MCF 10A (cell line): ENCODE measurements around the gene RACK1. TPM values are rescaled to one million over a fixed set of nuclear protein-coding genes. Genes with fewer than 3 reads are reported as not detected.
A peak's percentile ranks its signal among the peaks of the same experiment; 100 is the strongest.

Experiments
- BruUV-seq: library from RNA; stranded (reverse); fragments of 400-500 nt; replicated peaks from 2 replicates; lab custom pipeline; 2021; lab: Mats Ljungman, UMichigan
- CTCF ChIA-PET: fragments of 300-600 bp; sonication (Branson Sonifier 250); formaldehyde crosslinking; extraction: SDS; loops from one replicate; lab custom pipeline; 2021; ENCODE audit warnings: antibody characterized with exemption, inconsistent platforms; lab: Yijun Ruan, JAX
- POLR2A ChIA-PET: fragments of 300-600, 350-650 bp; sonication (Branson Sonifier 250); formaldehyde crosslinking; extraction: SDS; loops from one replicate; lab custom pipeline; 2020; ENCODE audit warnings: antibody characterized with exemption, inconsistent platforms; lab: Yijun Ruan, JAX
- DNase-seq: peaks from one replicate; pipeline ENCODE4 v3.0.0-alpha.2; 2018; ENCODE audit not compliant: unreplicated experiment
- H3K27ac Mint-ChIP-seq: one replicate; pipeline ENCODE4 v1.8.0; 2022; ENCODE audit warnings: mild to moderate bottlenecking, low read depth, mixed read lengths; ENCODE audit not compliant: unreplicated experiment
- H3K27me3 Mint-ChIP-seq: one replicate; pipeline ENCODE4 v1.8.0; 2022; ENCODE audit warnings: mixed read lengths; ENCODE audit not compliant: insufficient read depth, unreplicated experiment
- H3K36me3 Mint-ChIP-seq: one replicate; pipeline ENCODE4 v1.8.0; 2022; ENCODE audit warnings: mild to moderate bottlenecking, moderate library complexity, mixed read lengths; ENCODE audit not compliant: insufficient read depth, unreplicated experiment
- H3K4me1 Mint-ChIP-seq: one replicate; pipeline ENCODE4 v1.8.0; 2022; ENCODE audit warnings: mixed read lengths; ENCODE audit not compliant: insufficient read depth, unreplicated experiment
- H3K4me3 Mint-ChIP-seq: one replicate; pipeline ENCODE4 v1.8.0; 2022; ENCODE audit warnings: mild to moderate bottlenecking, moderate library complexity, mixed read lengths; ENCODE audit not compliant: unreplicated experiment
- H3K9me3 Mint-ChIP-seq: one replicate; pipeline ENCODE4 v1.8.0; 2022; ENCODE audit warnings: mixed read lengths; ENCODE audit not compliant: unreplicated experiment
- intact Hi-C: fragments of 100-400 bp; cut with micrococcal nuclease; formaldehyde crosslinking; loops from 2 replicates; pipeline ENCODE4 v1.14.1; 2022
- total RNA-seq: library from RNA; stranded (reverse); gene quantifications from 2 replicates; pipeline ENCODE4 v1.2.3, GENCODE V29; 2022
- TF ChIP-seq, protein P1 (sequence below): fragments of 200-600 bp; IDR thresholded peaks from one replicate; pipeline ENCODE4 v1.8.0; 2022; ENCODE audit warnings: antibody characterized with exemption, mild to moderate bottlenecking; ENCODE audit not compliant: unreplicated experiment

The RACK1 gene
- total RNA-seq, 1 experiment from 2014 or later: 4,050 TPM

DNA sequence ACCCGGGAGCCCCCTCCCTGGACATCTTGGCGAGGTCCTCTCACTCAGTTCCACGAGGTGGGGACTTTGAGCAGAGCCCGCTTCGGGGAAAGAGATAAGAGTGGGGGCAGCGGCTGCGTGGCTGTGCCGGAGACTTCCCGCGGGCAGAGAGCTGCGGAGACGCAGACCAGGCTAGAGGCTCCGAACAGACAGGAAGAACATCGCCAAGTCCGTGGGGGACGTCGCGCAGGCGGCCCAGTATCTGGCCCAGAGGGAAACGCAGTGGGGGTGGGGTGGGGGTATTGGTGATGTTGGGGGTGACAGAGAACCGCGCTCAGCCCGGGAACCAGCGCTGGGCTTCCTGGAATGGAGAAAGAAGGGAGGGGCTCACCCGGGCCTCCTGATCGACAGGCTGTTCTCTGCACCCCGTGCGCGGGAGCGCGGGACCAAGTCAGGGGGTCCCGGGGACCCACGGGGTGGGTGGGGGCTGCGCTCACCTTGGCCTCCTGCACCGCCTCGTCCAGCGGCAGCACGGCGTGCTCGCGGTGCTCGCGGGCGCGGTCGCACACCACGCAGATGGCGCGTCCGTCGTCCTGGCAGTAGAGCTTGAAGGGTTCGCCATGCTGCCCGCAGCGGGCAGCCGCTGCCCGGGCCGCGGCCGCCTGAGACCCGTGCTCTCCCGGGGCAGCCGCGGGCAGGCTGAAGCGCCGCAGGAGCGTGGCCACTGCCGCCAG, 39.4 kb downstream of the RACK1 start:
- Mint-ChIP-seq H3K9me3 (no peaks in the 10 kb centered on the region), H3K36me3 (peaks cover 34% of the 10 kb centered on the region), H3K27ac (peak overlapping the region; percentile 84), H3K4me3 (peak overlapping the region; percentile 84), H3K27me3 (no peaks in the 10 kb centered on the region), H3K4me1 (peaks cover 32% of the 10 kb centered on the region)
- no TSS peak for BruUV-seq
- TF ChIP-seq, protein P1, sequence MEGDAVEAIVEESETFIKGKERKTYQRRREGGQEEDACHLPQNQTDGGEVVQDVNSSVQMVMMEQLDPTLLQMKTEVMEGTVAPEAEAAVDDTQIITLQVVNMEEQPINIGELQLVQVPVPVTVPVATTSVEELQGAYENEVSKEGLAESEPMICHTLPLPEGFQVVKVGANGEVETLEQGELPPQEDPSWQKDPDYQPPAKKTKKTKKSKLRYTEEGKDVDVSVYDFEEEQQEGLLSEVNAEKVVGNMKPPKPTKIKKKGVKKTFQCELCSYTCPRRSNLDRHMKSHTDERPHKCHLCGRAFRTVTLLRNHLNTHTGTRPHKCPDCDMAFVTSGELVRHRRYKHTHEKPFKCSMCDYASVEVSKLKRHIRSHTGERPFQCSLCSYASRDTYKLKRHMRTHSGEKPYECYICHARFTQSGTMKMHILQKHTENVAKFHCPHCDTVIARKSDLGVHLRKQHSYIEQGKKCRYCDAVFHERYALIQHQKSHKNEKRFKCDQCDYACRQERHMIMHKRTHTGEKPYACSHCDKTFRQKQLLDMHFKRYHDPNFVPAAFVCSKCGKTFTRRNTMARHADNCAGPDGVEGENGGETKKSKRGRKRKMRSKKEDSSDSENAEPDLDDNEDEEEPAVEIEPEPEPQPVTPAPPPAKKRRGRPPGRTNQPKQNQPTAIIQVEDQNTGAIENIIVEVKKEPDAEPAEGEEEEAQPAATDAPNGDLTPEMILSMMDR: no peak
- ChIA-PET POLR2A (interaction anchor here (0.7 to 12.4 kb wide), 24 partner anchors 10 to 1796 kb away, joined by 3 to 432 read pairs (median 5); partner anchors contain the start of genes RACK1, TRIM41 and TRIM52), CTCF (interaction anchor here (1.1 to 6.7 kb wide), 3 partner anchors 13 to 29 kb away, joined by 3 to 67 read pairs (median 6); no protein-coding TSS in a partner anchor)
- intact Hi-C loops: no loop called here
- peak; percentile 68 for DNase-seq

DNA sequence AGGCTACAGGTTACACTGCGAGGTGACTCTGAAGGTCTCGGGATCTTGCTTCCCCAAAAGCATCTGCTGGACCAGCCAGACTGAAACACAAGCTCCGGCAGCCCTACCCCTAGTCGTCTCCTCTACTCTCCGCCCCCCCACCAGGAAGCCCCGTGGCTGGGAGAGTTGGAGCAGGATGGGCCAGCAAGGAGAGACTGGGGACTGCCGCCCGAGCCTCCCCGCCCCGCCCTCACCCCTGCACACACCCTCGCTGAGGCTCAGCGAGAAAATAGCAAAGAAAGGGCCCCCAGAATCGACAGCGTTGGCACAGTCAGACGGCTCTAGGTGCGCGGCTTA, 40.0 kb downstream of the RACK1 start:
- TF ChIP-seq, protein P1: no peak
- H3K36me3 Mint-ChIP-seq: peaks cover 34% of the 10 kb centered on the region
- H3K4me1 Mint-ChIP-seq: peaks cover 35% of the 10 kb centered on the region
- no TSS peak for BruUV-seq
- peak overlapping the region; percentile 84 for H3K27ac Mint-ChIP-seq
- intact Hi-C loops: no loop called here
- peak overlapping the region; percentile 84 for H3K4me3 Mint-ChIP-seq
- DNase-seq: peak; percentile 52
- H3K27me3 Mint-ChIP-seq: no peaks in the 10 kb centered on the region
- CTCF ChIA-PET: interaction anchor here (0.7 to 6.7 kb wide), 5 partner anchors 13 to 369 kb away, joined by 3 to 67 read pairs (median 5); partner anchors contain the start of gene TRIM41
- POLR2A ChIA-PET: interaction anchor here (0.7 to 12.4 kb wide), 14 partner anchors 13 to 1796 kb away, joined by 3 to 432 read pairs (median 8); partner anchors contain the start of genes RACK1, TRIM41 and TRIM52
- H3K9me3 Mint-ChIP-seq: no peaks in the 10 kb centered on the region

DNA sequence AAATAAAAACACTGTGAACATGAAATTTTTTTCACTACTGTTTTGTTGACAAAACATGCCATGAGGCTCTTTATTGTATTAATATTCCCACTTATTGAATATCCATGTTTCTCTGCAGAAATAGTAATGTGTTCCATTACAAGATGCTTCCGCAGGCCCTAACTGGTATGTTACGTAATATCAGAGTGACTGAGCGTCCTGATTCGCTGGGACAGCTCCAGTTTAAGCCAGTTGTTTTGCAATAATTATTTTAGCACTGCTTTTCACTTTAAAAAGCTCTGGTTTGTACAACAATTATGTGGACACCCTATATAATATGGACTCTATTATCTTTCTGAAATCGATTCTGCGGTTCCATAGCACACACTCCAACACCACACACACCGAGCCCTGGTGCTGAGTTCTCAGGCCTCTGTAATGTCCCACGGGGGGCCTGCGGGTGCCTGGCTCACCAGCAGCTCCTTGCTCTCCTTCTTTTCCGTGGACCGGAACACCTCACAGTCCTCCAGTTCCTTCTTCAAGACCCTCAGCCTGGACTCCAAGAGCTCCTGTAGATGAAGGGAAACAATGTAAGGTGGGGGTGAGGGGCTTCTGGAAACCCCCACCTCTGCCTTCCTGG, 40.5 kb downstream of the RACK1 start:
- H3K4me1 Mint-ChIP-seq: peaks cover 38% of the 10 kb centered on the region
- peak overlapping the region; percentile 84 for H3K4me3 Mint-ChIP-seq
- no peaks in the 10 kb centered on the region for H3K27me3 Mint-ChIP-seq
- BruUV-seq: TSS peak; percentile 48
- peak; percentile 77 for DNase-seq
- ChIA-PET CTCF (interaction anchor here (0.6 to 6.7 kb wide), 6 partner anchors 12 to 369 kb away, joined by 3 to 67 read pairs (median 5); partner anchors contain the start of gene TRIM41), POLR2A (interaction anchor here (0.7 to 12.4 kb wide), 14 partner anchors 13 to 1795 kb away, joined by 3 to 432 read pairs (median 6); partner anchors contain the start of genes RACK1, TRIM41 and TRIM52)
- H3K36me3 Mint-ChIP-seq: peaks cover 32% of the 10 kb centered on the region
- no peak overlapping the region for H3K27ac Mint-ChIP-seq
- intact Hi-C loops: no loop called here
- TF ChIP-seq, protein P1: no peak
- no peaks in the 10 kb centered on the region for H3K9me3 Mint-ChIP-seq

DNA sequence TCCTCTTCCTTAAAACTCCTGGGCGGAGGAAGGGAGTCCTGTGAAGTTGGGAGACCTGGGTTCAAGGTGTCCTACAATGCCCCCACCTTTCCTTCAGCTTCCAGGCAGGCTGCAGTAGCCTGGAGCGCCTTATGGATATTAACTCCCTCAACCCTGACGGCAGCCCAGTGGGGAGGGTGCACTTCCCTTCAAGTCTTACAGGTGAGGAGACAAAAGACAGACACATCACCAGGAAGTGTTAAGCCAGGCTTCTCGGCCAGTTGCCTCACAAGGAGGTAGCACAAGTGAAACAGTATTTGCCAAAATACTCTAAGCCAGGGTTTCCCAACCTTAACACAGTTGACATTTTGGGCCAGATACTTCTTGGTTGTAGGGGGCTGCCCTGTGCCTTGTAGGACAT, 42.9 kb downstream of the RACK1 start:
- POLR2A ChIA-PET: interaction anchor here (1.4 to 12.4 kb wide), 2 partner anchors 10 to 14 kb away, joined by 4 to 432 read pairs; no protein-coding TSS in a partner anchor
- no peaks in the 10 kb centered on the region for H3K27me3 Mint-ChIP-seq
- H3K36me3 Mint-ChIP-seq: peaks cover 13% of the 10 kb centered on the region
- no peaks in the 10 kb centered on the region for H3K9me3 Mint-ChIP-seq
- TF ChIP-seq, protein P1: no peak
- H3K4me3 Mint-ChIP-seq: no peak overlapping the region
- intact Hi-C loops: no loop called here
- BruUV-seq: no TSS peak
- CTCF ChIA-PET: interaction anchor here (6.7 kb wide), 1 partner anchor 10 kb away, joined by 67 read pairs; no protein-coding TSS in a partner anchor
- peaks cover 25% of the 10 kb centered on the region for H3K4me1 Mint-ChIP-seq
- no peak overlapping the region for H3K27ac Mint-ChIP-seq
- no peak for DNase-seq
